ENCODE data around the gene IGF2BP3. TPM values are rescaled to one million over a fixed set of nuclear protein-coding genes. Genes with fewer than 3 reads are reported as not detected.
A peak's percentile ranks its signal among the peaks of the same experiment; 100 is the strongest.

Gene IGF2BP3
- total and polyA plus RNA-seq, 10 of the 15 experiments (the other 5 are each of a cell fraction or from before 2014, with no cell fraction given), result 4.6 to 61.2 (median 36.9) TPM

DNA sequence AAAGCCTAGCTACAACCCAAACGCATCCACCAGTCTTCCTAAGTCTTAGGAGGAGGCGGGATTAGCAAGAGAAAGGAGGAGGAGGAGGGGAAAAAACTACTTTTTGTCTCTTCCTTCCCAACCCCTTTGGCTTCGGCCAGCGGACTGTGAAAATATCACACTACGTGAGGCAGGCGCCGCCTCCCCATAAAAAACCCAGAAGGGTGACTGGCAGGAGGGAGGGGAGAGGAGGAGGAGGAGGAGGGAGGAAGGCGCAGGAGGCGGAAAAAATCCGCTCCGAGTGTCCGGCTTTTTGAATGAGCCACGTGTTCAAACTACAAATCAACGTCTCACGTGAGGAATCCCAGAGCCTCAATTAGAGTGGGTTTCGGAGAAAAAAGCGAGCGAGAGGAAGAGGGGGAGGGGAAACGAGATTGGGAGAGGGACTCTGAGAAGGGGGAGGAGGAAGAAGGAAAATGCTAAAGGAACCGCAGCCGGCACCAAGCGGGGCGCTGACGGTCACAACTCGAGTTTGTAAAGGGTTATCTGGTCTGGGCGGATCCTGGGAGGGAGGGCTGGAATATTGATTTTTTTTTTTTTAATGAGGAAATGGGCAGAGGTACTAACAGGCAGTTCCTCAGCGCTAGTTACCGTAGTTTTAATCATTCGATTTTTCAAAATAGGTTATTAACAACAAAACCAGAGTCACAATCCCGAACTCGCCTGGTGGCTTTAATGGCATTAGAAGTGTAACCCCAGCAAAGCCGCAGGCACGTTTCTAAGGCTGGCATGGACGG, at the start of gene IGF2BP3 (continued):
- TF ChIP-seq, protein P1, sequence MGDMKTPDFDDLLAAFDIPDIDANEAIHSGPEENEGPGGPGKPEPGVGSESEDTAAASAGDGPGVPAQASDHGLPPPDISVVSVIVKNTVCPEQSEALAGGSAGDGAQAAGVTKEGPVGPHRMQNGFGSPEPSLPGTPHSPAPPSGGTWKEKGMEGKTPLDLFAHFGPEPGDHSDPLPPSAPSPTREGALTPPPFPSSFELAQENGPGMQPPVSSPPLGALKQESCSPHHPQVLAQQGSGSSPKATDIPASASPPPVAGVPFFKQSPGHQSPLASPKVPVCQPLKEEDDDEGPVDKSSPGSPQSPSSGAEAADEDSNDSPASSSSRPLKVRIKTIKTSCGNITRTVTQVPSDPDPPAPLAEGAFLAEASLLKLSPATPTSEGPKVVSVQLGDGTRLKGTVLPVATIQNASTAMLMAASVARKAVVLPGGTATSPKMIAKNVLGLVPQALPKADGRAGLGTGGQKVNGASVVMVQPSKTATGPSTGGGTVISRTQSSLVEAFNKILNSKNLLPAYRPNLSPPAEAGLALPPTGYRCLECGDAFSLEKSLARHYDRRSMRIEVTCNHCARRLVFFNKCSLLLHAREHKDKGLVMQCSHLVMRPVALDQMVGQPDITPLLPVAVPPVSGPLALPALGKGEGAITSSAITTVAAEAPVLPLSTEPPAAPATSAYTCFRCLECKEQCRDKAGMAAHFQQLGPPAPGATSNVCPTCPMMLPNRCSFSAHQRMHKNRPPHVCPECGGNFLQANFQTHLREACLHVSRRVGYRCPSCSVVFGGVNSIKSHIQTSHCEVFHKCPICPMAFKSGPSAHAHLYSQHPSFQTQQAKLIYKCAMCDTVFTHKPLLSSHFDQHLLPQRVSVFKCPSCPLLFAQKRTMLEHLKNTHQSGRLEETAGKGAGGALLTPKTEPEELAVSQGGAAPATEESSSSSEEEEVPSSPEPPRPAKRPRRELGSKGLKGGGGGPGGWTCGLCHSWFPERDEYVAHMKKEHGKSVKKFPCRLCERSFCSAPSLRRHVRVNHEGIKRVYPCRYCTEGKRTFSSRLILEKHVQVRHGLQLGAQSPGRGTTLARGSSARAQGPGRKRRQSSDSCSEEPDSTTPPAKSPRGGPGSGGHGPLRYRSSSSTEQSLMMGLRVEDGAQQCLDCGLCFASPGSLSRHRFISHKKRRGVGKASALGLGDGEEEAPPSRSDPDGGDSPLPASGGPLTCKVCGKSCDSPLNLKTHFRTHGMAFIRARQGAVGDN (IDR thresholded peaks at IDR 0.05), result peak; percentile 10; the same call in 1 of the 2 replicates
- TF ChIP-seq ZBED1 (IDR thresholded peaks at IDR 0.05; ENCODE audit: borderline replicate concordance) (peak; percentile 55), TAF1 (IDR thresholded peaks at IDR 0.05; ENCODE audit: borderline replicate concordance, low read depth, low read length) (no peak), RAD51 (IDR thresholded peaks at IDR 0.05) (peak; percentile 93), SMAD5 (IDR thresholded peaks at IDR 0.05; ENCODE audit: low read depth) (0 out of 2 replicates have a peak, but pooled peaks have one; percentile 59), FOXK2 (IDR thresholded peaks at IDR 0.05) (no peak), SMARCA5 (IDR thresholded peaks at IDR 0.05) (no peak), FOS (IDR thresholded peaks at IDR 0.05; ENCODE audit: borderline replicate concordance, extremely low read depth, insufficient read length) (no peak), NFIC (IDR thresholded peaks at IDR 0.05; ENCODE audit: low read depth, low read length) (peak; percentile 70), MYB (IDR thresholded peaks at IDR 0.05; ENCODE audit: borderline replicate concordance, low read depth, low read length) (no peak), ZNF622 (IDR thresholded peaks at IDR 0.05) (no peak), JUNB (IDR thresholded peaks at IDR 0.05) (no peak), RELA (IDR thresholded peaks at IDR 0.05; ENCODE audit: borderline replicate concordance, partially characterized antibody) (no peak), GATAD2B (conservative IDR thresholded peaks at IDR 0.05; ENCODE audit: low read depth) (no peak; the same call in 1 of the 2 replicates)
- TF ChIP-seq, protein P2, sequence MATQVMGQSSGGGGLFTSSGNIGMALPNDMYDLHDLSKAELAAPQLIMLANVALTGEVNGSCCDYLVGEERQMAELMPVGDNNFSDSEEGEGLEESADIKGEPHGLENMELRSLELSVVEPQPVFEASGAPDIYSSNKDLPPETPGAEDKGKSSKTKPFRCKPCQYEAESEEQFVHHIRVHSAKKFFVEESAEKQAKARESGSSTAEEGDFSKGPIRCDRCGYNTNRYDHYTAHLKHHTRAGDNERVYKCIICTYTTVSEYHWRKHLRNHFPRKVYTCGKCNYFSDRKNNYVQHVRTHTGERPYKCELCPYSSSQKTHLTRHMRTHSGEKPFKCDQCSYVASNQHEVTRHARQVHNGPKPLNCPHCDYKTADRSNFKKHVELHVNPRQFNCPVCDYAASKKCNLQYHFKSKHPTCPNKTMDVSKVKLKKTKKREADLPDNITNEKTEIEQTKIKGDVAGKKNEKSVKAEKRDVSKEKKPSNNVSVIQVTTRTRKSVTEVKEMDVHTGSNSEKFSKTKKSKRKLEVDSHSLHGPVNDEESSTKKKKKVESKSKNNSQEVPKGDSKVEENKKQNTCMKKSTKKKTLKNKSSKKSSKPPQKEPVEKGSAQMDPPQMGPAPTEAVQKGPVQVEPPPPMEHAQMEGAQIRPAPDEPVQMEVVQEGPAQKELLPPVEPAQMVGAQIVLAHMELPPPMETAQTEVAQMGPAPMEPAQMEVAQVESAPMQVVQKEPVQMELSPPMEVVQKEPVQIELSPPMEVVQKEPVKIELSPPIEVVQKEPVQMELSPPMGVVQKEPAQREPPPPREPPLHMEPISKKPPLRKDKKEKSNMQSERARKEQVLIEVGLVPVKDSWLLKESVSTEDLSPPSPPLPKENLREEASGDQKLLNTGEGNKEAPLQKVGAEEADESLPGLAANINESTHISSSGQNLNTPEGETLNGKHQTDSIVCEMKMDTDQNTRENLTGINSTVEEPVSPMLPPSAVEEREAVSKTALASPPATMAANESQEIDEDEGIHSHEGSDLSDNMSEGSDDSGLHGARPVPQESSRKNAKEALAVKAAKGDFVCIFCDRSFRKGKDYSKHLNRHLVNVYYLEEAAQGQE (IDR thresholded peaks at IDR 0.05; ENCODE audit: low read depth, low read length), result no peak
- TF ChIP-seq, protein P3, sequence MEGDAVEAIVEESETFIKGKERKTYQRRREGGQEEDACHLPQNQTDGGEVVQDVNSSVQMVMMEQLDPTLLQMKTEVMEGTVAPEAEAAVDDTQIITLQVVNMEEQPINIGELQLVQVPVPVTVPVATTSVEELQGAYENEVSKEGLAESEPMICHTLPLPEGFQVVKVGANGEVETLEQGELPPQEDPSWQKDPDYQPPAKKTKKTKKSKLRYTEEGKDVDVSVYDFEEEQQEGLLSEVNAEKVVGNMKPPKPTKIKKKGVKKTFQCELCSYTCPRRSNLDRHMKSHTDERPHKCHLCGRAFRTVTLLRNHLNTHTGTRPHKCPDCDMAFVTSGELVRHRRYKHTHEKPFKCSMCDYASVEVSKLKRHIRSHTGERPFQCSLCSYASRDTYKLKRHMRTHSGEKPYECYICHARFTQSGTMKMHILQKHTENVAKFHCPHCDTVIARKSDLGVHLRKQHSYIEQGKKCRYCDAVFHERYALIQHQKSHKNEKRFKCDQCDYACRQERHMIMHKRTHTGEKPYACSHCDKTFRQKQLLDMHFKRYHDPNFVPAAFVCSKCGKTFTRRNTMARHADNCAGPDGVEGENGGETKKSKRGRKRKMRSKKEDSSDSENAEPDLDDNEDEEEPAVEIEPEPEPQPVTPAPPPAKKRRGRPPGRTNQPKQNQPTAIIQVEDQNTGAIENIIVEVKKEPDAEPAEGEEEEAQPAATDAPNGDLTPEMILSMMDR (IDR thresholded peaks at IDR 0.05 in 2 of 3, conservative IDR thresholded peaks at IDR 0.05 in 1 of 3; ENCODE audit: control insufficient read depth in 2 of 3, extremely low read depth in 1 of 3, insufficient read depth in 1 of 3, low read depth in 3 of 3, low read length in 3 of 3), result 0 out of 6 replicates have a peak, but pooled peaks of 1 of the 3 experiments have one; percentile 3

Data from GM12878 (cell line).